SK-N-SH treated with all-trans-retinoic acid at 6 μM for 48 hours (cell line): ENCODE data around the gene C1orf94.

Experiments used
- ATAC-seq: fragments of 200-7000 bp; cut with Tn5 transposase; 3 replicates; pipeline ENCODE4 v1.9.1; 2020; ENCODE audit warnings: mild to moderate bottlenecking, moderate library complexity
- BACH2 ChIP-seq: fragments of 250-450 bp; sonication (Bioruptor Pico); IDR thresholded peaks from 2 replicates; pipeline ENCODE4 v1.9.0; 2021; ENCODE audit warnings: mild to moderate bottlenecking, borderline replicate concordance
- CSDC2 ChIP-seq: fragments of 250-450 bp; sonication (Bioruptor Pico); IDR thresholded peaks from 2 replicates; pipeline ENCODE4 v1.5.0; 2020; ENCODE audit warnings: mild to moderate bottlenecking, moderate library complexity
- ESRRG ChIP-seq: fragments of 250-450 bp; sonication (Bioruptor Pico); IDR thresholded peaks from 2 replicates; pipeline ENCODE4 v1.6.1; 2021; ENCODE audit warnings: mild to moderate bottlenecking
- GLIS3 ChIP-seq: fragments of 250-450 bp; sonication (Bioruptor Pico); IDR thresholded peaks from 2 replicates; pipeline ENCODE4 v1.5.0; 2020; ENCODE audit warnings: mild to moderate bottlenecking, moderate library complexity
- ISL1 ChIP-seq: fragments of 250-450 bp; sonication (Bioruptor Pico); IDR thresholded peaks from 2 replicates; pipeline ENCODE4 v2.1.2; 2022; ENCODE audit warnings: mild to moderate bottlenecking, moderate library complexity
- OSR1 ChIP-seq: fragments of 250-450 bp; sonication (Bioruptor Pico); IDR thresholded peaks from 2 replicates; pipeline ENCODE4 v1.8.0; 2022; ENCODE audit warnings: moderate library complexity, mild to moderate bottlenecking, inconsistent platforms
- PPARA ChIP-seq: fragments of 250-450 bp; sonication (Bioruptor Pico); IDR thresholded peaks from 2 replicates; pipeline ENCODE4 v1.5.0; 2020; ENCODE audit warnings: mild to moderate bottlenecking, borderline replicate concordance
- RARB ChIP-seq: fragments of 250-450 bp; sonication (Bioruptor Pico); IDR thresholded peaks from 2 replicates; pipeline ENCODE4 v1.8.0; 2021; ENCODE audit warnings: mild to moderate bottlenecking, moderate library complexity
- TCF4 ChIP-seq: fragments of 250-450 bp; sonication (Bioruptor Pico); IDR thresholded peaks from 2 replicates; pipeline ENCODE4 v1.8.0; 2021; ENCODE audit warnings: mild to moderate bottlenecking, moderate library complexity, borderline replicate concordance
- TOX ChIP-seq: fragments of 250-450 bp; sonication (Bioruptor Pico); IDR thresholded peaks from 2 replicates; pipeline ENCODE4 v1.8.0; 2021; ENCODE audit warnings: mild to moderate bottlenecking, moderate library complexity, borderline replicate concordance
- ZC3H10 ChIP-seq: fragments of 250-450 bp; sonication (Bioruptor Pico); IDR thresholded peaks from 2 replicates; pipeline ENCODE4 v1.5.1; 2021; ENCODE audit warnings: mild to moderate bottlenecking, moderate library complexity
- ZFP30 ChIP-seq: fragments of 450-650 bp; formaldehyde crosslinking; IDR thresholded peaks from 2 replicates; pipeline ENCODE4 v1.5.0; 2022; ENCODE audit warnings: mild to moderate bottlenecking, moderate library complexity
- ZNF565 ChIP-seq: fragments of 450-650 bp; formaldehyde crosslinking; conservative IDR thresholded peaks from 2 replicates; pipeline ENCODE4 v1.5.0; 2020; ENCODE audit warnings: low read depth, mild to moderate bottlenecking, moderate library complexity
- ZNF70 ChIP-seq: fragments of 450-650 bp; formaldehyde crosslinking; IDR thresholded peaks from 2 replicates; pipeline ENCODE4 v1.5.0; 2020; ENCODE audit warnings: mild to moderate bottlenecking, moderate library complexity
- TF ChIP-seq, protein P1 (sequence below): fragments of 250-450 bp; sonication (Bioruptor Pico); IDR thresholded peaks from 2 replicates; pipeline ENCODE4 v1.5.1; 2021; ENCODE audit warnings: mild to moderate bottlenecking, moderate library complexity
- TF ChIP-seq, protein P2 (sequence below): fragments of 250-450 bp; sonication (Bioruptor Pico); IDR thresholded peaks from 2 replicates; pipeline ENCODE4 v1.5.1; 2020; ENCODE audit warnings: low read depth, mild to moderate bottlenecking, moderate library complexity
- TF ChIP-seq, protein P3 (sequence below): fragments of 250-450 bp; sonication (Bioruptor Pico); IDR thresholded peaks from 2 replicates; pipeline ENCODE4 v1.8.0; 2020; ENCODE audit warnings: mild to moderate bottlenecking, moderate library complexity, borderline replicate concordance
- TF ChIP-seq, protein P4 (sequence below): fragments of 250-450 bp; sonication (Bioruptor Pico); IDR thresholded peaks from 2 replicates; pipeline ENCODE4 v1.5.0; 2020; ENCODE audit warnings: mild to moderate bottlenecking, moderate library complexity
- TF ChIP-seq, protein P5 (sequence below): fragments of 250-450 bp; sonication (Bioruptor Pico); IDR thresholded peaks from 2 replicates; pipeline ENCODE4 v1.8.0; 2021; ENCODE audit warnings: low read depth, mild to moderate bottlenecking, moderate library complexity, borderline replicate concordance

C1orf94 gene

DNA sequence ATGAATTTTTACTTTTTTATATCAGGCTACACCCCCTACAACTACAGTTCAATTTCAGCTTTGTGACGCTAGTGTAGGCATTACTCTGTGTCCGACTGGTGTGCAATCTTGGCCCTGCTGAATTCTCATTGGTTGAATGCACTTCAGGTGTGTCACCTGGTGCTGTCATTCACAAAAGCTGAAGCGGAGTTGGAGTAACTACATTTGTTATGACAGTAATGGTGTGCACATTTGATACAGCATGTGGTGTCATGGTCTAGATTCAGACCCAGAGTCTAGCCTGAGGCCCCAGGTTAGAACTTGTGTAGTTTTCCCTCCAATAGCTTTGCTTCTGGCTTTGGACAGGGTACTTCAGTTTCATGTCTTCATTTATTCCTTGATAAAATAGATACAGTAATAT lies 88.7 kb downstream of the C1orf94 start:
- TF ChIP-seq ISL1 (CRISPR knock-in tag) (no peak), OSR1 (CRISPR knock-in tag) (no peak), ZNF565 (CRISPR knock-in tag) (no peak), PPARA (no peak), ZFP30 (CRISPR knock-in tag) (no peak), ESRRG (no peak), TCF4 (CRISPR knock-in tag) (no peak), RARB (no peak), GLIS3 (CRISPR knock-in tag) (no peak), CSDC2 (CRISPR knock-in tag) (no peak), BACH2 (CRISPR knock-in tag) (no peak), ZC3H10 (no peak), ZNF70 (CRISPR knock-in tag) (no peak), TOX (no peak)
- TF ChIP-seq, protein P1, sequence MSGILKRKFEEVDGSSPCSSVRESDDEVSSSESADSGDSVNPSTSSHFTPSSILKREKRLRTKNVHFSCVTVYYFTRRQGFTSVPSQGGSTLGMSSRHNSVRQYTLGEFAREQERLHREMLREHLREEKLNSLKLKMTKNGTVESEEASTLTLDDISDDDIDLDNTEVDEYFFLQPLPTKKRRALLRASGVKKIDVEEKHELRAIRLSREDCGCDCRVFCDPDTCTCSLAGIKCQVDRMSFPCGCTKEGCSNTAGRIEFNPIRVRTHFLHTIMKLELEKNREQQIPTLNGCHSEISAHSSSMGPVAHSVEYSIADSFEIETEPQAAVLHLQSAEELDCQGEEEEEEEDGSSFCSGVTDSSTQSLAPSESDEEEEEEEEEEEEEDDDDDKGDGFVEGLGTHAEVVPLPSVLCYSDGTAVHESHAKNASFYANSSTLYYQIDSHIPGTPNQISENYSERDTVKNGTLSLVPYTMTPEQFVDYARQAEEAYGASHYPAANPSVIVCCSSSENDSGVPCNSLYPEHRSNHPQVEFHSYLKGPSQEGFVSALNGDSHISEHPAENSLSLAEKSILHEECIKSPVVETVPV (CRISPR knock-in tag), result no peak
- TF ChIP-seq, protein P2, sequence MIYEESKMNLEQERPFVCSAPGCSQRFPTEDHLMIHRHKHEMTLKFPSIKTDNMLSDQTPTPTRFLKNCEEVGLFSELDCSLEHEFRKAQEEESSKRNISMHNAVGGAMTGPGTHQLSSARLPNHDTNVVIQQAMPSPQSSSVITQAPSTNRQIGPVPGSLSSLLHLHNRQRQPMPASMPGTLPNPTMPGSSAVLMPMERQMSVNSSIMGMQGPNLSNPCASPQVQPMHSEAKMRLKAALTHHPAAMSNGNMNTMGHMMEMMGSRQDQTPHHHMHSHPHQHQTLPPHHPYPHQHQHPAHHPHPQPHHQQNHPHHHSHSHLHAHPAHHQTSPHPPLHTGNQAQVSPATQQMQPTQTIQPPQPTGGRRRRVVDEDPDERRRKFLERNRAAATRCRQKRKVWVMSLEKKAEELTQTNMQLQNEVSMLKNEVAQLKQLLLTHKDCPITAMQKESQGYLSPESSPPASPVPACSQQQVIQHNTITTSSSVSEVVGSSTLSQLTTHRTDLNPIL (CRISPR knock-in tag), result no peak
- TF ChIP-seq, protein P3, sequence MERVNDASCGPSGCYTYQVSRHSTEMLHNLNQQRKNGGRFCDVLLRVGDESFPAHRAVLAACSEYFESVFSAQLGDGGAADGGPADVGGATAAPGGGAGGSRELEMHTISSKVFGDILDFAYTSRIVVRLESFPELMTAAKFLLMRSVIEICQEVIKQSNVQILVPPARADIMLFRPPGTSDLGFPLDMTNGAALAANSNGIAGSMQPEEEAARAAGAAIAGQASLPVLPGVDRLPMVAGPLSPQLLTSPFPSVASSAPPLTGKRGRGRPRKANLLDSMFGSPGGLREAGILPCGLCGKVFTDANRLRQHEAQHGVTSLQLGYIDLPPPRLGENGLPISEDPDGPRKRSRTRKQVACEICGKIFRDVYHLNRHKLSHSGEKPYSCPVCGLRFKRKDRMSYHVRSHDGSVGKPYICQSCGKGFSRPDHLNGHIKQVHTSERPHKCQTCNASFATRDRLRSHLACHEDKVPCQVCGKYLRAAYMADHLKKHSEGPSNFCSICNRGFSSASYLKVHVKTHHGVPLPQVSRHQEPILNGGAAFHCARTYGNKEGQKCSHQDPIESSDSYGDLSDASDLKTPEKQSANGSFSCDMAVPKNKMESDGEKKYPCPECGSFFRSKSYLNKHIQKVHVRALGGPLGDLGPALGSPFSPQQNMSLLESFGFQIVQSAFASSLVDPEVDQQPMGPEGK (CRISPR knock-in tag), result no peak
- TF ChIP-seq, protein P4, sequence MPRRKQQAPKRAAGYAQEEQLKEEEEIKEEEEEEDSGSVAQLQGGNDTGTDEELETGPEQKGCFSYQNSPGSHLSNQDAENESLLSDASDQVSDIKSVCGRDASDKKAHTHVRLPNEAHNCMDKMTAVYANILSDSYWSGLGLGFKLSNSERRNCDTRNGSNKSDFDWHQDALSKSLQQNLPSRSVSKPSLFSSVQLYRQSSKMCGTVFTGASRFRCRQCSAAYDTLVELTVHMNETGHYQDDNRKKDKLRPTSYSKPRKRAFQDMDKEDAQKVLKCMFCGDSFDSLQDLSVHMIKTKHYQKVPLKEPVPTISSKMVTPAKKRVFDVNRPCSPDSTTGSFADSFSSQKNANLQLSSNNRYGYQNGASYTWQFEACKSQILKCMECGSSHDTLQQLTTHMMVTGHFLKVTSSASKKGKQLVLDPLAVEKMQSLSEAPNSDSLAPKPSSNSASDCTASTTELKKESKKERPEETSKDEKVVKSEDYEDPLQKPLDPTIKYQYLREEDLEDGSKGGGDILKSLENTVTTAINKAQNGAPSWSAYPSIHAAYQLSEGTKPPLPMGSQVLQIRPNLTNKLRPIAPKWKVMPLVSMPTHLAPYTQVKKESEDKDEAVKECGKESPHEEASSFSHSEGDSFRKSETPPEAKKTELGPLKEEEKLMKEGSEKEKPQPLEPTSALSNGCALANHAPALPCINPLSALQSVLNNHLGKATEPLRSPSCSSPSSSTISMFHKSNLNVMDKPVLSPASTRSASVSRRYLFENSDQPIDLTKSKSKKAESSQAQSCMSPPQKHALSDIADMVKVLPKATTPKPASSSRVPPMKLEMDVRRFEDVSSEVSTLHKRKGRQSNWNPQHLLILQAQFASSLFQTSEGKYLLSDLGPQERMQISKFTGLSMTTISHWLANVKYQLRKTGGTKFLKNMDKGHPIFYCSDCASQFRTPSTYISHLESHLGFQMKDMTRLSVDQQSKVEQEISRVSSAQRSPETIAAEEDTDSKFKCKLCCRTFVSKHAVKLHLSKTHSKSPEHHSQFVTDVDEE (CRISPR knock-in tag), result no peak
- TF ChIP-seq, protein P5, sequence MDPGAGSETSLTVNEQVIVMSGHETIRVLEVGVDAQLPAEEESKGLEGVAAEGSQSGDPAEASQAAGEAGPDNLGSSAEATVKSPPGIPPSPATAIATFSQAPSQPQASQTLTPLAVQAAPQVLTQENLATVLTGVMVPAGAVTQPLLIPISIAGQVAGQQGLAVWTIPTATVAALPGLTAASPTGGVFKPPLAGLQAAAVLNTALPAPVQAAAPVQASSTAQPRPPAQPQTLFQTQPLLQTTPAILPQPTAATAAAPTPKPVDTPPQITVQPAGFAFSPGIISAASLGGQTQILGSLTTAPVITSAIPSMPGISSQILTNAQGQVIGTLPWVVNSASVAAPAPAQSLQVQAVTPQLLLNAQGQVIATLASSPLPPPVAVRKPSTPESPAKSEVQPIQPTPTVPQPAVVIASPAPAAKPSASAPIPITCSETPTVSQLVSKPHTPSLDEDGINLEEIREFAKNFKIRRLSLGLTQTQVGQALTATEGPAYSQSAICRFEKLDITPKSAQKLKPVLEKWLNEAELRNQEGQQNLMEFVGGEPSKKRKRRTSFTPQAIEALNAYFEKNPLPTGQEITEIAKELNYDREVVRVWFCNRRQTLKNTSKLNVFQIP (CRISPR knock-in tag), result no peak

DNA sequence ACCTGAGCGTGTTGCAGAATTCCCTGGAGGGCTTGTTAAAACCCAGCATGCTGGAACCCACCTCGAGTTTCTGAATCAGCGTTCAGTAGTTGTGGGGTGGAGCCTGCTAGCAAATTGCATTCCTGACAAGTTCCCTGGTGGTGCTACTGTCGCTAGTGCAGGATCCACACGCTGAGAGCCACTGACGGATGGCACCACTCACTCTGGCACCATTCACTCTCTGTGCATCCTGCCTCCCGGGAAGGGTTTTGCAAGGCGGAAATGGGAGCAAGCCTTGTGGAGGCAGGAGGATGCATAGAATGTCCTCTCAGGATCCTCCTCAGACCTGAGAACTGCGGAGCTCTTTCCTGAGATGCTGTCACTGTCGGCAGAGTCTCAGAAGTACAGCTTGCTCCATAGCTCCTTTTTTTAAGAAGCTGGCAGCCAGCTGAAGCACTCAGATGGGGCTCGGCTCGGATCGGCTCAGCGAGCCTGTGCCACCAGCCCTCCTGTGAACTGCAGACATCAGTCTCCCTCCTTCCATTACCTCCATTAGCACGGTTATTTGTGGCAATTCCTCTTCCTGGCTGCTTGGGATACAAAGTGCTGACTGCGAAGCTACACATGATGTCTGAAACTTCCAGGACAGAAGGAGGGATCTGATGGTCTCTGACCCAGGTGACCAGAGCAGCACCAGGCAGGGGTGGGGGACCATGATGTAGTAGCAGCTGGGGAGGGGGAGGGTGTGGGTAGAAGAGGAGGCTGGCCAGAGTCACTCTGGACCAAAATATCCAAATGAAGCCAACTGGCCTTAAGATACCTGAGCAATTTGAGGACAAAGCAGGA lies 89.6 kb downstream of the C1orf94 start:
- TF ChIP-seq, protein P5 (CRISPR knock-in tag), result no peak
- TF ChIP-seq RARB, result no peak
- no peak for TF ChIP-seq TOX
- TF ChIP-seq, protein P2 (CRISPR knock-in tag), result no peak
- TF ChIP-seq OSR1 (CRISPR knock-in tag), result no peak
- no peak for TF ChIP-seq GLIS3 (CRISPR knock-in tag)
- TF ChIP-seq, protein P3 (CRISPR knock-in tag), result no peak
- TF ChIP-seq ZC3H10, result no peak
- ATAC-seq, result no peak

More for the DNA sequence above, 88.7 kb downstream of the C1orf94 start:
- no peak for ATAC-seq
